HG02973 (cell line): ENCODE results near the gene MFN2.
"Not testable (repeated sequence)": the region's sequence is repeated elsewhere in the genome, so short reads cannot be mapped to it uniquely, and the experiment has no call there.

ENCODE experiments used
- ATAC-seq: cut with Tn5 transposase; IDR thresholded peaks from one replicate; pipeline ENCODE4 v1.9.1; 2021; ENCODE audit warnings: moderate library complexity; ENCODE audit not compliant: unreplicated experiment

Gene MFN2

GRCh38 chr1:12019858-12020509 is 39.7 kb downstream of the MFN2 start:
- no peak for ATAC-seq

- ATAC-seq, result no peak
Measured at GRCh38 chr1:12021616-12022015, 41.4 kb downstream of the MFN2 start.

- no peak for ATAC-seq
Measured at GRCh38 chr1:12022036-12022435, 41.8 kb downstream of the MFN2 start.

- ATAC-seq, result no peak
Measured at GRCh38 chr1:12026586-12026985, 46.3 kb downstream of the MFN2 start.

GRCh38 chr1:12028248-12028647 is 48.0 kb downstream of the MFN2 start:
- no peak for ATAC-seq

GRCh38 chr1:12028957-12029511 is 48.8 kb downstream of the MFN2 start:
- no peak for ATAC-seq

GRCh38 chr1:12029720-12030339 is 49.6 kb downstream of the MFN2 start:
- ATAC-seq, result no peak

GRCh38 chr1:12031039-12031980 is 51.1 kb downstream of the MFN2 start:
- ATAC-seq, result no peak

GRCh38 chr1:12032161-12032621 is 51.9 kb downstream of the MFN2 start:
- no peak for ATAC-seq

GRCh38 chr1:12033441-12033840 is 53.2 kb downstream of the MFN2 start:
- ATAC-seq, result not testable (repeated sequence)

- no peak for ATAC-seq
Measured at GRCh38 chr1:12034381-12034801, 54.1 kb downstream of the MFN2 start.

GRCh38 chr1:12035312-12035711 is 55.1 kb downstream of the MFN2 start:
- no peak for ATAC-seq

GRCh38 chr1:12037486-12038355 is 57.5 kb downstream of the MFN2 start:
- ATAC-seq, result no peak

GRCh38 chr1:12038356-12039163 is 58.3 kb downstream of the MFN2 start:
- no peak for ATAC-seq

GRCh38 chr1:12039164-12039525 is 58.9 kb downstream of the MFN2 start:
- no peak for ATAC-seq

GRCh38 chr1:12039824-12040456 is 59.7 kb downstream of the MFN2 start:
- ATAC-seq, result peak; percentile 39

- peak; percentile 72 for ATAC-seq
Measured at GRCh38 chr1:12040457-12041051, 60.3 kb downstream of the MFN2 start.

GRCh38 chr1:12044187-12044877 is 64.1 kb downstream of the MFN2 start:
- not testable (repeated sequence) for ATAC-seq
